Measurements from ENCODE around the gene MMRN2.

The MMRN2 gene

GRCh38 chr10:86970982-86971231 is 13.5 kb upstream of the MMRN2 start:
- intact Hi-C loops (cut with DNase I): no loop called here

DNA sequence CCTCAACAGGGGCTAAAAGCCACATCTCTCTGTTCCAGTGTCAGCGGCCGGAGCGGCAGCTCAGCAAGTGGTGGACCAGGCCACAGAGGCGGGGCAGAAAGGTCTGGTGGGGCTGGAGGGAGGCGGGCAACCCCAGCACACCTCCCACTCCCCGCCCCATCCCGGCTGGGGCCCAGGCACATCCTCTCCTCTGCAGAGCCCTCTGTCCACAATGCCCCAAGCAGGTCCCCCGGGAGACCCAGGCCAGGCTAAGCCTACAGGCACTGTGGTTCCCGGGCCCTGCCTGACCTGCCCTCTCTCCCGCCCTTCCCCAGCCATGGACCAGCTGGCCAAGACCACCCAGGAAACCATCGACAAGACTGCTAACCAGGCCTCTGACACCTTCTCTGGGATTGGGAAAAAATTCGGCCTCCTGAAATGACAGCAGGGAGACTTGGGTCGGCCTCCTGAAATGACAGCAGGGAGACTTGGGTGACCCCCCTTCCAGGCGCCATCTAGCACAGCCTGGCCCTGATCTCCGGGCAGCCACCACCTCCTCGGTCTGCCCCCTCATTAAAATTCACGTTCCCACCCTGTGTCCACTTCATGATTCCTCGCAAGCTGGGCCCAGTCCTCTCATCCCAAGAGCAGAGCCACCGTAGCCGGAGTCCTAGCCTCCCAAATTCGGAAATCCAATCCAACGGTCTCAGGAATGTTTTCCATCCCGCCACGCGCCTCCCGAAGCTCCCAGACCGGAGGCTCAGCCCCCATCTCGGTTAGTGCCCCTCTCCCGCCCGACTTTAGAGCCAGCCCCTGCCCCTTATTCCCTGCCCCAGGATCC is 13.0 kb upstream of the MMRN2 start:
- intact Hi-C loops (cut with DNase I): no loop called here
- peak in 3 of 10 donors; percentile 70 to 83 (median 81) for DNase-seq

More at GRCh38 chr10:86970982-86971231, 13.5 kb upstream of the MMRN2 start:
- no peak for DNase-seq

DNA sequence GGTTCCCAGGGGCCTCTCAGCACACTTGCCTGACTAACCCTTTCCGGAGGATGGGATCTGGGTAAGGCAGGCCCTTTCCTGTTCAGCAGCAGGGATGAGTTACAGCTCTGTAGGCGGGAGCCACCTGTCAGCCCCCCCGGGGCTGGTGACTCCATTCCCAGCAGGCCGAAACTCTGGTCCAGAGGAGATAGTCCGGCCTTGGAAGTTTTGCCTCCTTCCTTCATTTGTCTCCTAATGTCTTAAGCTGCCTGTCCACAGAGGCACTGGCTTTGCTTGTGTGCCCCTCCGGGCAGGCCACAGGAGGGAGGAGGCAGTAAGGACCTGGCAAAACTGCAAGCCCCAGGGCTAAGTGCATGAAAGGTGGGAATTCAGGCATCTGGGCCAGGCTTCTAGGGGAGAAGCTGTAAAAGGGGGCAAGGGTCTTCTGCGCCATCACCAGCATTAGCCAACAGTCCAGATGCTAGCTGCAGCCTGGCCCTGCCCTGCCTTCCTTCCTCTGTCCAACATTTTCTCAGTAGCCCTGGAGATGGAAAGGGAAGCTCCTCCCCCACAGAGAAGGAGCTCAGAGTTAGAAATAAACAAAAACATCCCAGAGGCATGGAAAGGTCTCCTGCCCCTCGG is 12.1 kb upstream of the MMRN2 start:
- peak in 3 of 10 donors; percentile 51 to 78 (median 51) for DNase-seq
- intact Hi-C loops (cut with DNase I): loop anchor here (5.0 kb wide), 1 partner anchor 128 kb away; the partner anchor contains the start of gene SHLD2

GRCh38 chr10:86968994-86969355 is 11.6 kb upstream of the MMRN2 start:
- DNase-seq: no peak
- intact Hi-C loops (cut with DNase I): loop anchor here (5.0 kb wide), 1 partner anchor 128 kb away; the partner anchor contains the start of gene SHLD2

GRCh38 chr10:86968271-86968993 is 11.0 kb upstream of the MMRN2 start, which contains the start of gene ADIRF:
Gene ADIRF, plus strand, starts transcription at chr10:86968482. Its CDS starts 63 bp downstream, at chr10:86968545.
- intact Hi-C loops (cut with DNase I): loop anchor here (5.0 kb wide), 1 partner anchor 129 kb away; the partner anchor contains the start of gene SHLD2
- peak in 2 of 10 donors; percentile 80 to 86 for DNase-seq

DNA sequence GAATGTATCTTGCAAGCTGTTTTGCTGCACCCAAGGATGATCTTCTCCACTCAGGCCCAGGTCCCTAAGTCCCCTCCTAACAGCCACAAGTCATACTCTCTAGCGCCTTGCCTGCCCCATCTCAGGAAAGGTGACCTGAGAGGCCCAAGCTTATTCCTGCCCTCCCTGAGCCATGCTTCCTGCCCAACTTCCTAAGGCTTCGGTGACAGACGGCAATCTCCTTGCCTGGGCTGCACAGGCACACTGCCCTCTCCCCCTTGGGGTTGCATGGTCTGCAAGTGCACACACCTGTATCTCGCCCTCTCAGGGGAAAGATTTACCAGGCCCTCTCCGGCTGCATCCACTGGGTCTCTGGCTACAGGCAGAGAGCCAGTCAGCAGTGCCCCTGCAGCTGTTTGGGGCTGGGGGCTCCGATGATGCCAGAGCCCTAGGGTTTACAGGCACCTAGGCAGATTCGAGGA is 10.1 kb upstream of the MMRN2 start:
- DNase-seq: peak in 2 of 10 donors; percentile 43 to 57
- intact Hi-C loops (cut with DNase I): loop anchor here (5.0 kb wide), 1 partner anchor 130 kb away; the partner anchor contains the start of gene SHLD2

GRCh38 chr10:86965986-86966654 is 8.7 kb upstream of the MMRN2 start:
- DNase-seq: peak in 1 of 10 donors; percentile 40
- intact Hi-C loops (cut with DNase I): loop anchor here (5.0 kb wide), 1 partner anchor 131 kb away; the partner anchor contains the start of gene SHLD2

GRCh38 chr10:86964847-86965190 is 7.4 kb upstream of the MMRN2 start:
- intact Hi-C loops (cut with DNase I): loop anchor here (5.0 kb wide), 1 partner anchor 132 kb away; the partner anchor contains the start of gene SHLD2

DNA sequence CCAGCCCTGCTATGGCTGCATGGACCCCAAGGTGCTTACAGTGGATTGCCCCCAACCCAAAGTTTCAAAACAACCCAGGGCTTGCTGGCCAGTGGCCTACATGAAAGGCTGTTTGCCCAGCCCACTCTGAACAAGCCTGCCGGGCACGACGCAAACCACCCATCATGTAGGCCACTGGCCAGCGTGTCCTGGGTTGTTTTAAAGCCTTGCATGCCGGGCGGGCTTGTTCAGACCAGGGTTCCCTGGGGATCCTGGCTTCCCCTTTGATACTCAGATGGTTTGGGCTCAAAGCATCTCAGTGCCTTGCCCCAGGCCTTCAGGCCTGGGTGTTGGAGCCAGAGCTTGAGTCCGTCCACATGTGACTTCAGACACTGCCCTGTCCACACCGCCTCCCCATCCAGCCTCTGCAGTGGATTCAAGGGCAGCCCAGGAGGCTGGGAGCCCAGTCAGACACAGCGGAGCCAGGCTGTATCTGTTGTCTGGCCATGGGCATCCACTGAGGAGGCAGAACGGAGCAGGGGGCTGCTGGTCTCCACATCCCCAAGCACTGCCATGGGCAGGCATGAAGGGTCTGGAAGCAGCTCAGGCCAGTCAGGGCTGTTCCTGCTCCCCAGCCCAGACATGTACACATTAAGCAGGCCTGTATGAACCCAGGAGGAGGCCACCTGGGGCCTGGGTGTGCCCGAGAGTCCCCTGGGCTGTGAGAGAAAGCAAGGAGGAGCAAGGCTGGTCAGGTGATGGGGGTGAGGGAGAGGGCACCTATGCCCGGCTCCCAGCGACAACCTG is 6.8 kb upstream of the MMRN2 start:
- intact Hi-C loops (cut with DNase I): no loop called here
- peak in 3 of 10 donors; percentile 34 to 76 (median 65) for DNase-seq

More at GRCh38 chr10:86964847-86965190, 7.4 kb upstream of the MMRN2 start:
- DNase-seq: peak in 2 of 10 donors; percentile 57 to 63

DNA sequence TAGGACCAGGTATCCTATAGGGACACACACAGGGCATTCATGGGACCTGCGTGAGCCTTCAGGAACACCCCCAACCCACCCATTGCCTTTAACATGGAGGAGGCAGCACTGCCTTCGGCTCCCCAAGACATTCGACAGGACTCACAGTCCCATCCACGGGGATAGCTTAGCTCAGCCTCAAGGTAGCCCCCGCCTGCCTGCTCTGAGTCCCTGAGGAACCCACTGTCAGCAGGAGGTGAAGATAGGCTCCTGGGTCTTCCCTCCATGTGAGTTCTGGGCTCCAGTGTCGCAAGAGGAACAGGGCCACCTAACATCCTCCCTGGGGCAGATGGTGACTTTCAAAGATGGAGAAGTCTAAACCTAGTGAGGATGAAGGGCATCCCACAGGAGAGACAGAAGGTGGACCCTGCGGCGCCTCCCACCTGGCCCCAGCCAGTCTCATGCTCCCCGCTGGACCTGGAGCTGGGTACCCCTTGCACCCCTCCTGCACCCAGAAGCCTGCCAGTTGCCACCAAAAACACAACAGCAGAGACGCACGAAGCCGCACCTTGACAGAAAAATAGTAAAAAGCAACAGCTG is 6.0 kb upstream of the MMRN2 start:
- peak in 3 of 10 donors; percentile 39 to 60 (median 59) for DNase-seq
- intact Hi-C loops (cut with DNase I): no loop called here

DNA sequence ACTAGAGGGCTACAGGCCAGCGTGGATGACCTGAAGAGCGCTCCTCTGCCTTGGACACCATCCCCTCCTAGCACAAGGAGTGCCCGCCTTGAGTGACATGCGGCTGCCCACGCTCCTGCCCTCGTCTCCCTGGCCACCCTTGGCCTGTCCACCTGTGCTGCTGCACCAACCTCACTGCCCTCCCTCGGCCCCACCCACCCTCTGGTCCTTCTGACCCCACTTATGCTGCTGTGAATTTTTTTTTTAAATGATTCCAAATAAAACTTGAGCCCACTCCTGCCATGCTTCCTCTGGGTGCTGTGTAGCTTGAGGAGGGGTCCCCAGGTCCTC is 5.5 kb upstream of the MMRN2 start:
- intact Hi-C loops (cut with DNase I): no loop called here
- DNase-seq: peak in 2 of 10 donors; percentile 40 to 57

DNA sequence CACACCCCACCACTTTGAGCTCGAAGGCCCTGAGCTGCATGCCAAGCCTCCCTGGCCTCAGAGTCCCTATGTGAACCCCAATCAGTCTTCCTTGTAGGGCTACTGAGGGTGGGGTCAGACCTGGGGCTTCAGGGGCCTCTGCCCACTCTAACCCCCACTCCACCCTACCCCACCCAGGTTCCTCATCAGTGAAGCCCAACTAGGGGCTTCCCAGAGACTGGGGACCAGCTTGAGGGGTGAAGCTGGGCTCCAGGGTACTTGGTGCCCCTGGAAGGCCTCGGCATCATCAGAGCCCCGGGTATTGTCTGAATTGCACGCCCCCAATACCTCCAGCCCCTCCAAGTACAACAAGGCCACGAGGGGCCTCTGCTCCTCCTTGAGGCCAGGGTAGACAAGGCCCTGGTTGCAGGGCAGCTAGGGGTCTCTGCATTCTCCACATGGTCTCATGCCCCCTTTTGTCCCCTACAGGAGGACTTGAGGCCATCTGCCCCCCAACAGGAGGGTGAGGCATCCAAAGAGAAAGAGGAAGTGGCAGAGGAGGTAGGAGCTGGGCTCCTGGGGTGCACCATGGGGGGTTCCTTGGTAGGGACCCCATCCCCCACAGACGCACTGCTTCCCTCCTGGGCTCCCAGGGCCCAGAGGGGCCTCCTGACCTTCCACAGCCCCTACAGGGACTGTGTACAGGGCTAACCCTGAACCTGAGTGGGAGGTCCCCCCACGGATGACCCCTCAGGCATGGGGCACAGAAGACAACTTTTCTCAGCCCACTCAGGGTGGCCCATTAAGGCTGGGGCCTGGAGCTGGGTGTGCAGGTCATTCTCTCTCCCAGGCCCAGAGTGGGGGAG is 4.9 kb upstream of the MMRN2 start:
- intact Hi-C loops (cut with DNase I): no loop called here
- DNase-seq: peak in 2 of 10 donors; percentile 39 to 52

DNA sequence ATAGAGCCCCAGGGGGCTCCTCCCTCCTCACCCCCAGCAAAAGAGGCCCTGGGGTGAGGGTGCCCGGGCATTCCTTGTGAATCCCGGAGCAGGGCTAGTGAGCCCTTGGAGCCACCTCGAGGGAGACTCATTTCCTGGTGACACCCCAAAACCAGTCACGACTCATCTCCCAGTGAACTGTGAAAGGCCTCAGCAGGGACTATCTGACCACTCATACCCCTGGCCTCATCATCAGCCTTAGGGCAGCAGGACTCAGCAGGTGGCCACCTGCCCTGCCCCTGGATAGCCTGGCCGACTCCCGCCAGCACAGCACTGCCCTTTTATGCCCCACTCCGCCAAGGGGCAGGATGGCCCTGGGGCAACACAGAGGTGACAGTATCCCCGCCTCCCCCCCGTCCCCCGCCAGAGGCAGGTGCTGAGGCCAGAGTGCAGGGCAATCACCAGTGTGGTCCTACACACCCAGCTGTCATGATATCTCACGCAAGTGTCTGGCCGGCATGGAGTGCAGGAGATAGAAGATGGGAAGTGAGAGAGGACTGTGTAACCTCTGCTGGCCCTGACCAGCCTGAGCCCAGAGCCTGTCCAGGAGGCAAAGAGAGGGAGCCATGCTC is 4.2 kb upstream of the MMRN2 start:
- peak in 3 of 10 donors; percentile 55 to 84 (median 59) for DNase-seq
- intact Hi-C loops (cut with DNase I): no loop called here

DNA sequence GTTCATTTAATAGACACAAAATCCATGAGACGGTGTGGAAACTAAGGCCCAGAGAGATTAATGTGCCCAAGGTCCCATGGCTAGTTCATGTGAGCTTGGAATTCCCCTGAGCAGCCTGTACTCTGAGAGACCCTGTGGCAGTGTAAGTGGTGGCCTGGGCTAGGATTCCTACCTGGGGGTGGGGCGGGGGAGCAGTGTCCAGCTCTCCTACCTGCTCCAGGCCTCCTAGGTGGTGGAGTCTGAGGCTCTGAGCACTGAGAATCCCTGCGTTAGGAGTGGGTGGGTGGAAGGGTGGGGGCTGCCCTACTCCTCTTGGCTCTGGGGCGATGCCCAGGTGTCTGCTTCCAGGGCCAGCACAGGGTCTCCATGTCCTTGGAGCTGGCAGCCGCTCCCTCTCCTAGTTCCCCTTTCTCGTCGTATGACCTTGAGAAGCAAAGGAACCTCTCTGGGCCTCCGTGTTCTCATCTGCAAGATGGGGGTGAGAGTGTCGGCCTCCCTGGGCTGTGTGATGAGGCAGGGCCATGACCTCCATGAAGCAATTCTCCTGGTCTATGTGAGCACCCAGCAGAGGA is 3.5 kb upstream of the MMRN2 start:
- intact Hi-C loops (cut with DNase I): no loop called here
- peak in 1 of 10 donors; percentile 5 for DNase-seq

DNA sequence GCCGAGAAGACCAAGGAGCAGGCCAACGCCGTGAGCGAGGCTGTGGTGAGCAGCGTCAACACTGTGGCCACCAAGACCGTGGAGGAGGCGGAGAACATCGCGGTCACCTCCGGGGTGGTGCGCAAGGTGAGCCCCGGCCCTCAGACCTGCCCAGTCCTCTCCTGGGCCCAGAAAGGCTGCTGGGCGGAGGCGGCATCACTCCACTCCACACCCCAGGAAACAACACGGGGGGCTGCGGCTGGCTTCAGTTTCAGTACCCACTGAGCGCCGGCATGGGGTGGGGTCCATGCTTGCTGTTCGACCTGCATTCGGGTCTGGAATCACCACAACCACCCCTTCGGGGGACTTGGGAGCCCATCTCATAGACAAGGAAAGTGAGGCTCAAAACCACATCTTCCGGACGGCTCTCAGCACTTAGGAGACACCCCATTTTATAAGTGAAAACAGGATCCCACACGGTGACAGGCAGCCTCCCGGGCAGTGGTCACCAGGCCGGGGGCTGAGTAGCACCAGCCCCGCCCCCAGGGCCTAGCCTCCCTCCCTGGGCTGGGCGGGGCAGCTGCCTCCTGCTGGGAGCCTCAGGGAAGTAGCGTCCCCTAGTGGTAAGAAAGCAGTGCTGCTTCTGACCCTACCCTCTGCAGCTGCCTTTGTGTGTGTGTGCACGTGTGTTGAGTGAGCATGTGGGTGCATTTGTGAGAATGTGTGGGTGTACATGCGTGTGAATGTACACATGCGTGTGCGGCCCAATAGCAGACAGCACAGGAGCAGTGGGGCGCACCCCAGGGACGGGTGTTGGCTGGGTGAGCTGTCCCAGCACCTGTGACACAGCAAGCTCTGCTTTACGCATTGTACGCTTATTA is 2.8 kb upstream of the MMRN2 start:
- peak in 4 of 10 donors; percentile 9 to 88 (median 63) for DNase-seq
- intact Hi-C loops (cut with DNase I): no loop called here

- peak in 1 of 10 donors; percentile 59 for DNase-seq
- intact Hi-C loops (cut with DNase I): no loop called here
Measured at GRCh38 chr10:86959737-86960002, 2.3 kb upstream of the MMRN2 start.
